ENCODE results near the gene COX14.

DNA sequence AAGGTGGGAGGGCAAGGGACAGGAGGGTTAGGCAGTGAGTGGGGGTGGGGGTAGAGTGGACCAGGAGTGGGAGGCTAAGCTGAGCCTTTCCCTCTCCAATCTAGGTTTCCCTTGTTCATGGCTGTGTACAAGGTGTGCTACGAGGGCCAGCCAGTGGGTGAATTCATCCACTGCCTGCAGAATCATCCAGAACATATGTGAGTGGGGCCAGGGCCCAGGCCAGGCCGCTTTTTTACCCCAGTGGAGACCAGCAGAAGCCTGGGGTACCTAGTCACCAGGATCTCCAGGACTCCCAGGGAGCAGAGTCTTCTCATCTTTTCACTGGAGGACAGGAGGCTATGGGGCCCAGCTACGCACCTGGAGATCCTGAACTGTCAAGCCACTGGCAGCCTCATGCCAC, 2.7 kb upstream of the COX14 start:
- TF ChIP-seq GATA3 (IDR thresholded peaks at IDR 0.05; ENCODE audit: low read depth, low read length) (no peak), GATA2 (IDR thresholded peaks at IDR 0.05; ENCODE audit: low read depth, low read length) (no peak)
